AG04450 (cell line): ENCODE data around the gene KISS1. TPM values are rescaled to one million over a fixed set of nuclear protein-coding genes. Genes with fewer than 3 reads are reported as not detected.
A peak's percentile ranks its signal among the peaks of the same experiment; 100 is the strongest.

Experiments
- CTCF ChIA-PET: fragments of 300-600, 350-600 bp; formaldehyde crosslinking; extraction: SDS; loops from one replicate; lab custom pipeline; 2022; ENCODE audit warnings: antibody characterized with exemption, inconsistent platforms; lab: Charles Lee
- POLR2A ChIA-PET: fragments of 350-600 bp; formaldehyde crosslinking; extraction: SDS; loops from one replicate; lab custom pipeline; 2021; ENCODE audit warnings: antibody characterized with exemption, inconsistent platforms; lab: Yijun Ruan, JAX
- DNase-seq: peaks from one replicate; pipeline ENCODE4 v3.0.0-alpha.2; 2011; ENCODE audit warnings: low read depth, low spot score
- H3K27ac ChIP-seq: one replicate; pipeline ENCODE4 v1.5.1; 2012; ENCODE audit warnings: low read depth, low read length, control low read depth
- H3K27me3 ChIP-seq: one replicate; pipeline ENCODE4 v1.6.0; 2012; ENCODE audit warnings: low read length; ENCODE audit not compliant: control insufficient read depth, insufficient read depth
- H3K4me3 ChIP-seq: 2 replicates; pipeline ENCODE4 v1.5.1; 2011; ENCODE audit warnings: mild to moderate bottlenecking, low read depth, low read length, control low read depth
- H3K9me3 ChIP-seq: 2 replicates; pipeline ENCODE4 v1.5.1; 2012; ENCODE audit warnings: low read length; ENCODE audit not compliant: control insufficient read depth, insufficient read depth
- polyA plus RNA-seq: library from polyadenylated mRNA; depleted of rRNA; stranded (reverse); fragments of >200 nt; gene quantifications from 2 replicates; pipeline ENCODE4 v1.2.3, GENCODE V29; 2011
- TF ChIP-seq, protein P1 (sequence below): IDR thresholded peaks from 2 replicates; pipeline ENCODE4 v1.5.1; 2011; ENCODE audit warnings: low read depth, low read length, control low read depth, inconsistent platforms

The KISS1 gene
- polyA plus RNA-seq, 1 experiment: 3.4 TPM

DNA sequence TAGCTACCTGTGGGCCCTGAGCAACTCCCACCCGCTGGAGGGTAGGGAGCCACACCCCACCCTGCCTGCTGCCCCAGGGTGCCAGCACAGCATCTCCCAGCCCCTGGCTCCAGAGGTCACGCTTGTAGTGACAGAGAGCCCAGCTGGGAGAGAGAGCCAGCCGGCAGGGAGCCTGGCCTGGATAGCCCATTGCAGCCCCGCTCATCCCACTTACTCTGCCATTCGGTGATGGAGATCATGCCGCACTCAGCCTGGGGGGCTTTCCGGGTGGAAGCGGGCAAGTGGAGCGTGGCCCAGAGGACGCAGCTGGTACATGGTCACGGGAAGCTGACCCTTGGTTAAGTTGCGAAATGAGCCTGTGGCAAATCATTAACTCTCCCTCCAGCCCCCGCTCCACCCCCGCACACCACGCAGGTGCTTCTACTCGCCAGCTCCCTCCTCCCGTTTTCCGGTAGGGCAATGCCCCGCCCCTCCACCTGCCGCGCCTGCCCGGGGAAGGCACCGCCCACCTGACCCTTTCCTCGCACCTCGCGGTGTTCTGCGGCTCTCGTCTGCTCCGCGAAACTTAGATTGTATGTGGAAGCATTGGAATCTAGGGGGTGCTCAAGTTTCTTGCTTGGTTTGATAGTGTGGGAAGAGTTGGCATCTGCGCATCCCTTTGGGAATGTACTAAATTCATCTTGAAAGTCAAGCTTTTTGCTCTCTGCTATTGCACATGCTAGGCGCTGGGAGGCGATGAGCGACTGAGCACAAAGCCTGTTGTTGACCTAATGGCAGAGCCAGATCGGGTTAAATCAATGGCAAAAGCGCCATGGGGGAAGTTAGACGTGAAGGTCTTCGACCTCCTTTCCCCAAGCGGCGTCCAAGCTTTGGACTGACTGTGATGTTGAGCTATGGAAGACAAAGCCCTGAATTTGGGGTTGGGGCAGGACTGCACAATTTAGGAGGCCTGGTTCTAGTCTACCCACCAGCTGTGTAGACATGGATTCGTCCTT lies 17.7 kb upstream of the KISS1 start, which contains the start of gene GOLT1A:
TSS of gene GOLT1A (minus strand) at position 321 of the 995 bp plus-strand sequence. CDS start at position 239, 82 bp downstream.
- DNase-seq: peak; percentile 65
- POLR2A ChIA-PET: interaction anchor here (0.6 kb wide), 1 partner anchor 146 kb away, joined by 3 read pairs; the partner anchor contains the start of gene PLEKHA6
- H3K9me3 ChIP-seq: no peaks in the 10 kb centered on the region; the same call in 1 of the 2 replicates
- TF ChIP-seq, protein P1, sequence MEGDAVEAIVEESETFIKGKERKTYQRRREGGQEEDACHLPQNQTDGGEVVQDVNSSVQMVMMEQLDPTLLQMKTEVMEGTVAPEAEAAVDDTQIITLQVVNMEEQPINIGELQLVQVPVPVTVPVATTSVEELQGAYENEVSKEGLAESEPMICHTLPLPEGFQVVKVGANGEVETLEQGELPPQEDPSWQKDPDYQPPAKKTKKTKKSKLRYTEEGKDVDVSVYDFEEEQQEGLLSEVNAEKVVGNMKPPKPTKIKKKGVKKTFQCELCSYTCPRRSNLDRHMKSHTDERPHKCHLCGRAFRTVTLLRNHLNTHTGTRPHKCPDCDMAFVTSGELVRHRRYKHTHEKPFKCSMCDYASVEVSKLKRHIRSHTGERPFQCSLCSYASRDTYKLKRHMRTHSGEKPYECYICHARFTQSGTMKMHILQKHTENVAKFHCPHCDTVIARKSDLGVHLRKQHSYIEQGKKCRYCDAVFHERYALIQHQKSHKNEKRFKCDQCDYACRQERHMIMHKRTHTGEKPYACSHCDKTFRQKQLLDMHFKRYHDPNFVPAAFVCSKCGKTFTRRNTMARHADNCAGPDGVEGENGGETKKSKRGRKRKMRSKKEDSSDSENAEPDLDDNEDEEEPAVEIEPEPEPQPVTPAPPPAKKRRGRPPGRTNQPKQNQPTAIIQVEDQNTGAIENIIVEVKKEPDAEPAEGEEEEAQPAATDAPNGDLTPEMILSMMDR: peak; percentile 90
- peaks cover 3% of the 10 kb centered on the region for H3K27me3 ChIP-seq
- CTCF ChIA-PET: interaction anchor here (0.5 to 7.7 kb wide), 48 partner anchors 8 to 453 kb away, joined by 3 to 195 read pairs (median 5); partner anchors contain the start of genes PLEKHA6 and REN
- peak within 1 kb of the TSS; percentile 31 for H3K4me3 ChIP-seq
- no peak within 1 kb of the TSS for H3K27ac ChIP-seq

DNA sequence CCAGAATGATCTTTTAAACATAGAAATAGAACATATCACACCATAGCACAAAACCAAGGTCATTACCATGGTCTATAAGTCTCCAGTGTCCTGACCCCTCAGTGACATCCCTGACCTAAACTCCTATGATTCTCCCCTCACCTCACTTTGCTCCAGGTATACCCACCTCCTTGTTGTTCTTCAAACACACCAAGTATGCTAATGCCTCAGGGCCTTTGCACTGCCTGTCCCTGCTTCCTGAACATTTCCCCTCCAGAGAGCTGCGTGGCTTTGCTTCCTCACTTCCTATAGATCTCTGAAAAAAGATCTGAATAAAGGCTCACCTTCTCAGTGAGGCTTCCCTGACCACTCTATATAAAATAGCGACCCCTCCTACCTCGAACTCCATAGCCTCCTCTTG lies 16.4 kb upstream of the KISS1 start:
- TF ChIP-seq, protein P1: no peak
- POLR2A ChIA-PET: no interaction called here
- CTCF ChIA-PET: interaction anchor here (7.7 kb wide), 1 partner anchor 149 kb away, joined by 195 read pairs; the partner anchor contains the start of gene PLEKHA6
- no peak for DNase-seq
- H3K9me3 ChIP-seq: no peaks in the 10 kb centered on the region; the same call in 1 of the 2 replicates
- H3K4me3 ChIP-seq: no peak overlapping the region
- no peak overlapping the region for H3K27ac ChIP-seq
- peaks cover 3% of the 10 kb centered on the region for H3K27me3 ChIP-seq

DNA sequence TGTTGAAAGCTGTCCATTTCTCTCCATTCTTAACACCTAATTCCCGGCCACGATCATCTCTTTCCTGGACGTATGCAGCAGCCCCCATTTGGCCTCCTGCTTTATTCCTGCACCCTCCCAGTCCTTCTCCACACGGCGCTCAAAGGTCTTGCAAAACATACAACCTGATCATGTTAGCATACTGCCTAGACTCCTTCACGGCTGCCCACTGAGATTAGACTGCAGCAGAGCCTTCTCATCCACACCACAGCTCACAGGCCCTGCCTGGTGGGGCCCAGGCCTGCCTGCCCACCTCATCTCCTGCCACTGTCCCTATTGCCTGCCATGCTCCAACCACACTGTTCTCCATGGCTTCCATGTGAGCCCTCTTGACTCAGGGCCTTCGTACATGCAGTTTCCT lies 14.8 kb upstream of the KISS1 start:
- Histone ChIP-seq H3K27ac (no peak overlapping the region), H3K9me3 (no peaks in the 10 kb centered on the region; the same call in 1 of the 2 replicates), H3K4me3 (no peak overlapping the region), H3K27me3 (peaks cover 3% of the 10 kb centered on the region)
- ChIA-PET POLR2A (no interaction called here), CTCF (interaction anchor here (0.6 to 3.8 kb wide), 6 partner anchors 48 to 242 kb away, joined by 3 to 37 read pairs (median 6); partner anchors contain the start of gene PLEKHA6)
- TF ChIP-seq, protein P1: no peak
- DNase-seq: no peak

DNA sequence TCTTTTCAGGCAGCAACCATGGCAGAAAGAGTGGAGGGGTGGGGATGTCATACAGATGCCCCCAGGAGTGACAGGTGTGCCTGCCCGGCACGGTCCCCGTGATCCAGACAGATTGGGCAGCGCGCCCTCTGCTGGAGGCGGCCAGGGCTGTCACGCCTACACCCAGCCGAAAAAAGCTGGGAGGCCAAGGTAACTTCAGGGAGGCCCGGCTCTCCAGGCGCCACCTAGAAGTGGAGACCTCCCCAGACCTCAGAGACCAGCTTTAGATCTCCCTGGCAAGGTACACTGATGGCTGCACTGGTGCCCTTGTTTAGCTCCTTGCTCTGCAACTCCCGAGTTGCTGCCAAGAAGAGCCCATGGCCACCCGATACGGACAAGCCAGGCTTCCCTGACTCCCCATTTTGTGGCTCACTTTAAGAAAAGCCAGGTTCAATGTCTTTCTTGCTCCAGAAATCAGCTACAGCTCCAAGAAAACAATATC lies 10.9 kb upstream of the KISS1 start:
- TF ChIP-seq, protein P1: peak; percentile 92

More for the DNA sequence above, 10.9 kb upstream of the KISS1 start:
- no peak for DNase-seq
- H3K9me3 ChIP-seq: no peaks in the 10 kb centered on the region
- ChIA-PET POLR2A (interaction anchor here (1.1 kb wide), 1 partner anchor 9 kb away, joined by 5 read pairs; no protein-coding TSS in a partner anchor), CTCF (interaction anchor here (0.6 to 5.5 kb wide), 64 partner anchors 10 to 346 kb away, joined by 3 to 190 read pairs (median 5); partner anchors contain the start of genes GOLT1A, KISS1, PLEKHA6 and REN)
- no peaks in the 10 kb centered on the region for H3K27me3 ChIP-seq
- H3K4me3 ChIP-seq: no peak overlapping the region
- no peak overlapping the region for H3K27ac ChIP-seq
